ENCODE data around the gene CALML6.

GRCh38 chr1:1925437-1926345, 10.6 kb downstream of the CALML6 start:
- TF ChIP-seq CTCF (IDR thresholded peaks at IDR 0.05 in 4 of 5, conservative IDR thresholded peaks at IDR 0.05 in 1 of 5) = no peak
- TF ChIP-seq POLR2A (IDR thresholded peaks at IDR 0.05) = no peak

Measured in gastrocnemius medialis (tissue), 4 donors.